GM19023 (cell line): ENCODE data around the gene POLG.

Experiments used
- ATAC-seq: cut with Tn5 transposase; IDR thresholded peaks from one replicate; pipeline ENCODE4 v1.9.1; 2021; ENCODE audit warnings: mild to moderate bottlenecking, moderate library complexity; ENCODE audit not compliant: unreplicated experiment

Gene POLG

DNA sequence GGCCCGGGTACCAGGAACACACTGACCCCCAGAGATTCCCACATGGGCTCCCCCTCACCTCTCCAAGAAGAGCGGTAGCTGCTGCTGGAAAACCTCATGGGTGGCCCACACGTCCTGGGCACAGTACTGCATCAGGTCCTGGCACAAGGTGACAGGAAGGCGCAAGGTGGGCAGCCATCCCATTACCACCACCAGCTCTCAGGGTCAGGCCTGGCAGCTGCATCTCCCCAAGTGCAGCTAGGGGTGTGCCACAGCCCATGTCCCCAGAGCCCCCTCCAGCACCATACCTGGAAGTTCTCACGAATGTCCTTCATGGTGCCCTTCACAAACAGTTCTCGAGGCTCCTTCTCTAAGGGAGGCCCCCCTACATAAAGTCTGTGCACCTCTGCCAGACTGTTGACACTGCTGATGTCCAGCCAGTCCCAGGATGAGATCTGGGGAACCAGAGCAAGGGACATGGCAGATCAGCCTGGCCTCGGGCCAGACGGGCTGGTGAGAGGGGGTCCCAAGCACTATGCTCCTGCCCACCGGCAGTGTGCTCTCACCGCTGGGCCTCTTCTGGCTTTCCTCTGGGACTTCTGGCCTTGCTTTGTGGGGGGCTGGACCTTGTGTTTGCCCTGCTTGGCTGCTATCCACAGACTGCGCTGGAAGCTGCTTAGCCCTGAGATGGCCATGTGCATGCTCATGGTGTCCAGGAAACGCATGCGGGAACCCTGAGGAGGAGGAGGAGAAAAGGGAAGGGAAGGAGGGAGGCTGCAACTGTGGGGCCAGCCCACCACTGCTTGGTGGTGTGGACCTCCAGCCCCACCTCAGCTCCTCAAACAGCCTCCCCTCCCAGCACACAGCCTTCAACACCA is 6.0 kb downstream of the POLG start:
- ATAC-seq = no peak

DNA sequence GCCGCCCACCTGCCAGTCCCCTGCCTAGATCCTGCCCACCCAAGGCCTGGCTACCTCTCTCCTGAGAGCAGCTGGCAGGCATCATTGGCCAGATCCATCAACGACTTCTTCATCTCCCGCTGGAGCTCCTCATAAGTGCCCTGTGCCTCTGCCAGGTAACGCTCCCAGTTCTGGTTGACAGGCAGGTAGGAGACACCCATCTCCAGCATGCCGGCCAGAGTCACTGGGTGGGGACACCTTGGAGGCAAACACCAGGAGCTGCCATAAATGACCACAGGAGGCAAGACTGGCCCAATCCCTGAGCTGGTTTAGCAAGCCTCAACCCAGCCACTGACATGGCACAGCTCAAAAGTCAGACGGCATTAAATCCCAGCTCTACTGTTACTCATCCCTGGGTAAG is 7.5 kb downstream of the POLG start:
- no peak for ATAC-seq

DNA sequence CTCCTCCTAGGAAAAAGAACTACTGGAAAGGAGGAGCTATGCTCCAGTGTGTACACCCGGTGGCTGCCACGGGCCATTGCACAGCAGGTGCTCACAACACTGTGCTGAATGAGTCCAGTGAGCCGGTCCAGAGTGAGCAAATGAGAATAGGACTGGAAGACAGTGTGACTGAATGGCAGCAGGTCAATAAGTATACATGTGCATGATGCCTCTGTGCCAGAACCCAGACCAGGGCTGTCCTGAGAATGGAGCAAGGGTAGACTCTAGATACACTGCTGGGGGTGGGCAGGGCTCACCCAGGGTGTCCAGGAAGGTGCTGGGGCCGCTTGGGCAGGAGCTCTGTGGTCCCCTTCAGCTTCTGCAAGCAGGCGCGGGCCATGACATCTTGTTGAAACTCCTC is 8.3 kb downstream of the POLG start:
- no peak for ATAC-seq

DNA sequence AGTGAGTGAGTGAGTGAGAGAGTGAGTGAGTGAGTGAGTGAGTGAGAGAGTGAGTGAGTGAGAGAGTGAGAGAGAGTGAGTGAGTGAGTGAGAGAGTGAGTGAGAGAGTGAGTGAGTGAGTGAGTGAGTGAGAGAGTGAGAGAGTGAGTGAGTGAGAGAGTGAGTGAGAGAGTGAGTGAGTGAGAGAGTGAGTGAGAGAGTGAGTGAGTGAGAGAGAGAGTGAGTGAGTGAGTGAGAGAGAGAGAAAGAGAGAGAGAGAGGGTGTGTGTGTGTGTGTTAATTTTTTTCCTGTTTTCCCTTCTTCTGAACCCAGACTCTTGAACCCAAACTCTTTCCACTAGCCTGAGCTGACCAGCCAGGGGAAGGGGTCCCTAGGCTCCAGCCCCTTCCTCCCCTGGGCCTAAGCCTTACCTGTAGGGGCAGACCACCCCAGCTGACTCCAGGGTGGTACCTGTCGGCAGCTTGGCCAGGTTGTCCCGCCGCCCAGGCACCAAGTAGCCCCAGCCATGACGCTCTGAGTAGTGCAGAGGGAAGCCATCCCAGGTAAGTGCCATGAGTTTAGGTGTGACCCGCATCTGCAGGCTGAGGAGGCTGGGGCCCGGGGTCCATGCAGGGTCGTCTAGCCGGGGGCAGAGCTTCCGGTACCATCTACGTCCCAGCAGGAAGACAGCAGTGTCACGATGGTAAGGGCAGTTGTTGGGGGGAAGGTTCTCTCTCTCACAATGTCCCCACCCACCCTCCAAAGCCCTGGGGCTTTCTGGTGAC is 9.4 kb downstream of the POLG start:
- ATAC-seq = no peak

DNA sequence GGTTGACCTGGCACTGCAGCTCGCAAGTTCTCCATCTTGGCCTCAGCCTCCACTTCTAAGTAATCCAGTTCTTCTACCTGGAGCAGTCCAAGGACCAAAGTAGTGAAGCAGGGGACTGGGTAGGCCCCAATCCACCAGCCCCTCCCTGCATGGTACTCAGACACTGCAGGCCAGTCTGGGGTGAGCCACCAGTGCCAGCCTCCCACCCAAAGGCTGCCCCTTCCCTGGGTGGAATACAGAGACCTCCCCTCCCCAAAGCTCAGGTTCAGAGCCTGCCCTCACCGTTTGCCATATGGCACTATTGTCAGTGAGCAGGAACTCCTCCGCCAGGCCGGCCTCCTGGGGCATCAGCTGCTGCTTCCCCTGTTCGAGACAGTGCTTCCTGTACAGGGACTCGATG is 10.8 kb downstream of the POLG start:
- ATAC-seq = no peak

DNA sequence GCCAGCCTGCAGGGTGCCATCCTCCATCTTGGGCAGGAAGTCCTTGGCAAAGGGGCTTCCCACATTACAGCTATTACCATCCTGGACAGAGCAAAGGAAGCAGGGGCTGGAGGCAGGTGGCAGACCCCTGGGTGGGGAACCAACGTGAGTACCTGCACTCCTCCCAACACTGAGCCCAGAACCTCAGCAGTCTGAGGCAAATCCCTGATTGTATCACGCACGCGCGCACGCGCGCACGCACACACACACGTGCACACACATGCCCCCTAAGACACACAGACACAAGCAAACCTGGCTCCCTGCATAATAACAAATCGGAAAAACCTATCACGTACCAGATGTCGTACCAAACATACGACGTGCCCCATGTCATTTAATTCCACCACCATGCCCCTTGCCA is 11.8 kb downstream of the POLG start:
- no peak for ATAC-seq

DNA sequence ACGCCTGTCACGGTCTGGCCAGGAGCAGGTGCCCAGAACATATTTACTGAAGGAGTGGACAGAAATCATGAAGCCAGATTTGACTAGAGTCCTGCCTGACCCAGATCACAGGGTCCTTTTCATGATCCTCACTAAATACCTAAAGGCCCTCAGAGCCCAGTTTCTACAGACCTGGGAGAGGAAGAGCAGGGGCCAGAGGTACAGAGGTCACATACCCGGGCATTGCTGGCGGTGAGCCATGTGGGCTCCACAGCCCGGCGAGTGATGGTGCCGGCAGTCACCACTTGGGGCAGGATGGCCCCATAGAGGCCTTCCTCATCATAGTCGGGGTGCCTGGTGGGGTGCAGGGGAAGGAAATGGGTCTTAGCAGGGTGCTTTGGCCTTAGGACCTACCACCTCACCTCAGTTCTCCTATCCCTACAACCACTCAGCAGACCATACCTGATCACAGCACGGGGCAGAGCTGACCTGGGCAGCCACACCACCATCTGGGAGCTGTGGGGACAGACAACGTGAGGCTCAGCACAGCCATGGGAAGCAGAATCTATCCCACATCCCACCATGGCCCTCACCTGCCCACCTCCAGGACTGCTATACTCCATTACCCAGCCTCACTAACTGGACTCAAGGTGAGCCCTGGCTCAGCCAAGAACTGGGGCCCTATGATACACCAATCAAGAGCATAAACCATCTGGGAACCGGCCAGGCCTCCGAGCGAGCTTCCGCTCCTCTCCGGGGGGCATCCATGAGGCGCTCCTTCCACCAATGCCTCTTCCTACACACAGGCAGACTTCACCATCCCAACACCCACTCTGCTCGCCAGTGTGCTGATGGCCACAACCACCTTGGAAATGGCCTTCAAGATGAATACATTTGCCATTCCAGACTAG is 12.9 kb downstream of the POLG start:
- no peak for ATAC-seq

DNA sequence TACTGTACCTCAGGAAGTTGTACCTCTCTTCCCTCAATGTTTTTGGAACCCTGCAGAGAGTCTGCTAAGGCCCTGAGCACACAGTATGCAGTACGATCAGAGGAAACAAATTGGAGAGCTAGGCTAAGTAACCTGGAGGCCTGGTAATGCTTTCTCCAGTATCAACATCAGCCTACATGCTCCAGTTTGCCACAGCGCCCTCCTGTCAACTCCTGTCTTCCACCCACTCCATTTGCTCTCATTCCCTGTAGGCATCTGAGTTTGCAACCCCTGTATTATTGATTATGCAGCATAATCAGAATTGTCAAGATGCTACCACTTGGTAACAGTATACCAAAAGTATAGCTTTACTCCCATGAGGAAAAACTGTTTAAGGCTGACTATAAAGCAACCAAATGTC is 14.4 kb downstream of the POLG start:
- ATAC-seq = no peak

DNA sequence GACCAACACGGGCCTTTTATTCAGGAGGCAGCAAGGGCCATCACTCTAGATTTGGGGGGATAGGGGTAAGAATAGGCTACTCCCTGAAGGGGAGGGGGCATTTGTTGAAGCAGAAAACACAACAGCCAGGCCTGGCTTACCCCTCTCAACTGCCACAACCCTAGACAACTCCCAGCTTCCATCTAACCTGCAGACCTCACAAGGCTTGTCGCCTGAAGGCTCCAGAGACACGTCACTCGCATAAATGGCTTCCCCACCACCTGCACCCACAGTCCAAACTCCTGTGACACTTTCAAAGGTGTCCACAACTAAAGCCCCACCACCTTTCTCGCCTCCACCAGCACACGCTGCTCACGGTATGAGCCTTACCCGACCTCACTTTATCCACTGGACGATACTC is 14.9 kb downstream of the POLG start:
- no peak for ATAC-seq

DNA sequence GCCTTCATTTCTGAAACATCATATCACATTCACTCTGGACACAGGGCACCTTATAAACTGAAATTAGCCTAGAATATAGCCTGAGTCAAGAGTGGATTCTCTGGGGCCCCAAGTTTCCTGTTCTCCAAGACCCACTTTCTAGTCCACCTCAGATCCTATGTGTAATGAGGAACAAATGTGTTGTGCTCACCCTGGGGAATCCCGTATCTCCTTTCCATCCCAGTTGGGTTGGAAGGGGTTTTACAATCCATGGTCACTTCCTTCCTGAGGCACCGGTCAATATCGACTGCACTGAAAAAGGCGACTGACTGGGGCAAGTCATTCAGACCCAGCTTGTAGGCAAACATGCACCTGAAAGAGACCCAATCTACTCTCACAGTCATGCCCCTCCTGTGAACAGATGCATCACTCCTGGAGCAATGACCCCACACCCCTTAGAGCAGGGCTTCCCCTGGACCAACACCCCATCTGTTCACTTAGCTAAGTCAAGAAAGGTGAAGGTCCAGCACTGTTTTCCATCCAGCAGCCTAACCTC is 17.4 kb downstream of the POLG start:
- no peak for ATAC-seq

DNA sequence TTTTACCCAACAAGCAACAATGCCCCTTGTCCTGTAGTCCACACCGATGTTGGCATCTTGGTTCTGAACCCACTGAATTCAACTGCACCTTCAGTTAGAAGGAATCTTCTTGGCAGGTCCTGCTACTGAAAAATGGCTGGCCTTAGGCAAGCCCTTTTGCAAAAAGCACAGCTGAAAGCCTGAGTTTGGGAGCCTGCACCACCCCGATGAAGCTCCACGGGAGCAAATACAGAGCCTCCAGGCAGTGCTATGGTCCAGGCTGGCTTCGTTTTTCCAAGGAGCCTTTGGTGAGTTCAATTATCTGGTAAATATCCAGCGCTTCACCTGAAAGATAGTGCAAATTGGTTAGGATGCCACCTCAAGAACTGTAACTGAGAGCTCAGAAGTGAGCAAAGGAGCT is 18.1 kb downstream of the POLG start:
- no peak for ATAC-seq

DNA sequence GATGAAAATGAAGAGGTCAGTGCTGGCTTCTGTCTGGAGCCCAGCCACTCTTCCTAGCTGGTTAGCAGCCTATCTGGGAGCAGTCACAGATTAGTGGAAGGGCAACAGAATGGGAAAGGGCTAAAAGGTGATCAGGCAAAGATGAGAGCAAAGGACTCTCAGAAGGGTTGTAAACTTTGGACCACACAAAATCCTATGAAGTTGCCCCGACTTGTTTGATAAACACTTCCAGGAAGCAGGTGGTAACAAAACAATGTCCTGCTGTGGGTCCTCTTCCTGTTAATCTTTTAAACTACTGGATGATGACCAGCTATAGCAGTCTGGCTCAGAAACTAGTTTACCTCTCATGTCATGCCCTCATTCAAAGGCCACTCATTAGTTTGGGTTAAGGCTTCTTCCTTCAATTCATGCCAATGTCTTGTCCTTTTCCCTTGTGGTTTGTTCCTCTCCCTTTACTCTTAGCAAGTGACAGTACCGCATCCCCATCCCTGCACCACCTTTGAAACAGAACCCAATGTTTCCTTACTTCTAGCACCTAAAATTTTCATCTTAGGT is 19.2 kb downstream of the POLG start:
- ATAC-seq = no peak

DNA sequence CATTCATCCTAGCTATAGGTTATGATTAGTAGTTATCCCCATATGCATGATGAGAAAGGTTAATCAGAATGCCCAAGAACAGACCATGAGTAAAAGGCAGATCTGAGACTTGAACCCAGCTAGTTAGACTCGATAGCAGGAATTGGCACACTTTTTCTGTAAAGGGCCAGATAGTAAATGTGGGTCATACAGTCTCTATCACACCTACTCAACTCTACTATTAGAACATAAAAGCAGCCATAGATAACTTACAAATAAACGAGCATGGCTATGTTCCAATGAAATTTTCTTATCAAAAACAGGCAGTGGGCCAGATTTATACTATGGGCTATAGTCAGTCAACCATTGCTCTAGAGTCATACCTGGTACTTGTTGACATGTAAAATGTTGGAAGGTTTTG is 24.6 kb downstream of the POLG start:
- ATAC-seq = no peak

DNA sequence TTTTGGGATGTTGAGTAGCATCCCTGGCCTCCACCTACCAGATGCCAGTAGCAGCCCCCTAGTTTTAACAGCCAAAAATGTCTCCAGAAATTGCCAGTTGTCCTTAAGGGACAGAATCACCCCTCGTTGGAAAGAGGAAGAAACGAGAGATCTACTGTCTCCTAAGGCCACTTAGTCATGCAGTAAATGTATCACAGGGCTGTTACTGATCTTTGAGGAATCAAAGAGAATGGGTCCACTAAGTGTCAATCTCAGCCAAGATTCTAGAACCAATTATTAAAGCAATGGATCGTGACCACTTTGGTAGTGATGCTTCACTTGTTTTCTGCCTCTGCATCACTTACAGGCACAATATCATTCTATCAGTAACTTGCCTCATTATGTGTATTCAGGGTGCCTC is 26.4 kb downstream of the POLG start:
- no peak for ATAC-seq

DNA sequence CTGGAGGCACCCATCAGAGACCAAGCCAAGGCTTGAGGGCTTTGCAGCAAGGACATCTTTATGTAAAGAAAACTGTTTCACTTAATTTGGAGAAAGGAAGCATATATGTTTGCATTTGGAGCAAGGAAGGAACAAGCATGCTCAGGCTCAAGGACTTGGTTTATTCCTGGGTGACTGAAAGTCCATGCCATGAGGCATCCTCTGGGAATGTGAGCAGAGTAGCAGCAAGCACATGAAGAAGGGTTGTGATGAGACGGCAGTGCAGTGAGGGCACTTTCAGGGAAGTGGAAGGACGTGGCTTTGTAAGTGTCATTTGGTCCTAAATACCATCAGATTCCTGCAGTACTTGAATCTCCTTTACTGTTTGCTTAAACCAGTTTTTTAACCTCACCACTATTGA is 26.8 kb downstream of the POLG start:
- no peak for ATAC-seq

DNA sequence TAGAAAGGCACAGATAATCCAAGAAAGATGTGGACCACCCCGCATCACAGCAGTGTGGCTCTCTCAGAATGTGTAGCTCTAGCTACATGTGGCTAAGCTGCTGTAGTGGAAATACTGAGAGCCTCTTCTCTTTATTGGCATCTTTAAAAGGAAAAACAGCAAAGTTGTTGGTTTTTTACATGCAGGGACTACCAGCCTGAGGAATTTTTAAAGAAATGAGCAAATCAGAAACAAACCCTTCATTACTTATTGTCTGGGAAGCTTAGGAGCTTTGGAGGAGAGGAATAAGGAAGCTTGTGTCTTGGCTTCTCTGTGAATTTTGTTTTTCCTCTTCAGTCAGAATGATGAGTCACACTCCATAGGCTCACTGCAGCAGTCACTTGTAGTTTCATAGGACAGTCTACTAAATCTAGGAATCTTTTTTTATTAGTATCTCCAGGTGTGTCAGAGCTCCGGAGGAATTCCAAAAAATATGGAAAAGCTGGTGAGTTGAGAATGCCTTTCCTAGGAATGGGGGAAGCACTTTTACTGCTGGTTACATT is 27.5 kb downstream of the POLG start:
- ATAC-seq = no peak

DNA sequence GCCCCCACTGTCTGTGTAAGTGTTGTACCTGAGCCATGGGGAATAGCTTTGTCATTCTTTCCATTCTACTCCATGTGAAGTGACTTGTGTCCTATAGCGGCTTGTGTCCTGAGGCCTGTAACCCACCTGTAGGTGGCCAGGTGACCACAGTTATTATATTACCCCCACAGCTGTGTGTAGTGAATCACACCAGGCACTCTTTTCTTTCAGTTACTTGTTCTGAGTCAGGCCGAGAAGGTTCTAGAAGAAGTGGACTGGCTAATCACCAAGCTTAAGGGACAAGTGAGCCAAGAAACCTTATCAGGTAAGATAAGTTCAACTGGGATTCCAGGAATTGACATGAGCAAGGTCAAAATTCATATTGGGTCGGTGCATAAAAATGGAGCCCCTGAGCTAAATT is 29.2 kb downstream of the POLG start:
- ATAC-seq = no peak

DNA sequence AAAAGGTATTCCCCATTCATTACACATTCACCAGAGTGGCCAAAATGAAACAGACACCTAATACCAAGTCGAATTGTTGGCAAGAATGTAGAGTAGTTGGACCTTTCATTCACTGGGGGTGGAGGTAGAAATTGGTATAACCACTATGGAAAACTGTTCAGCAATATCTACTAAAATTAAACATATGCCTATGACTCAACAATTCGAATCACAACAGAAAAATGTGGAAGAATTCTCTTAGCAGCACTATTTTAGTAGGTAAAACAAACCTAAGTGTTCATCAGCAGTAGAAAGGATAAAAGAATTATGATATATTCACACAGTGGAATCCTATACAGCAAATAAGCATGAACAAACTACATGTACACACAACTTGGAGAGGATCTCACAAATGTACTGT is 30.6 kb downstream of the POLG start:
- no peak for ATAC-seq

DNA sequence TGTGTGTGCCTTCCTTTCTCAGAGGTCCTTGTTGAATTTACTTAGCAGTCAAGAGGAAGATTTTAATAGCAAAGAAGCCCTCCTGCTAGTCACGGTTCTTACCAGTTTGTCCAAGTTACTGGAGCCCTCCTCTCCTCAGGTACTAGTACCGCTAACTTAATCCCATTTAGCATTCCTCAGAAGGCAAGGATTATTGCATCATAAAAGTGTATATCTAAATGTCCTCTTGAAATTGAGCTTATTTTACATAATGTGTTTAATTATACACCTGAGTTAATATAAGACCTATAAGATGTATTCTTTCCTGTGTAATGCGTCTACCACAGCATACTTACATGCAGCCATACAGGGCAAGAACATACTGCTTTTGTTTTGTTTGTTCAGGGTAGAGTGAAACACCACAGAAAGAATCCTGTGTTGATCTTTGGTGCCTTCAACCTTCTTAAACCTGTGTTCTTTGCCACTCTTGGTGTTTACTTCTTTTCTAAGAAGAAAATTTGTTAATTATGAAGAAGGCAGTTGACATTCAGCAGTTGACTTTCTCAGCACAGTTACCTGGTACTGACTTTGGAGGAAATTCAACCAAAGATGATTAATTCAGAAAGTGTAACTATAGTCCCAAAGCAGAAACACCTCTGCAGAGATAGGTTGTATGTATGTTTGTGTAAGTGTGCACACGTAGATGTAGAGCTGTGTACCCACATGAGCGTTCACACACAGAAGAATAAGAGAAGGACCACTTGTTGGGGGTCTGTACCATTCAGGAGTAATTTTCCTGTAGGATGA is 33.1 kb downstream of the POLG start:
- no peak for ATAC-seq

DNA sequence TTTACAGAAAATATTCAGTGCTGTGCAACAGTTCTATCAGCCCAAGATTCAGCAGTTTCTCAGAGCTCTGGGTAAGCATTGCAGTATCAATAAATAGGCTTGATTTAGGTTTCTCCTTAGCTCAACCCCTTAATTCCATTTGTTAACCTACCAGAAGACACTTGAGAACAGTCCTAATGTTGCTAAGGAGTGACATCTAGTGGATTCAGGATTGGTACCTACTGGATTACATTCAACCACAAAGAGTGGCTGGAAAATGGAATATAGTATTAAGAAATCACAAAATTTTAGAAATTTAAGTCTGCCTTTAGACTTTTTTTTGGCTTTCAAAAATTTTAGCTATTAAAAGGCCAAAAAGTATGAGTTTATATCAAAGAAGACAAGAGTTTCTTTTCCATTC is 34.7 kb downstream of the POLG start:
- ATAC-seq = no peak
